ELR (cell line): Measurements from ENCODE around the gene MAPK7.

ENCODE experiments used
- DNase-seq: peaks from one replicate; pipeline ENCODE4 v3.0.0-alpha.2; 2015; ENCODE audit warnings: low read depth

The MAPK7 gene

DNA sequence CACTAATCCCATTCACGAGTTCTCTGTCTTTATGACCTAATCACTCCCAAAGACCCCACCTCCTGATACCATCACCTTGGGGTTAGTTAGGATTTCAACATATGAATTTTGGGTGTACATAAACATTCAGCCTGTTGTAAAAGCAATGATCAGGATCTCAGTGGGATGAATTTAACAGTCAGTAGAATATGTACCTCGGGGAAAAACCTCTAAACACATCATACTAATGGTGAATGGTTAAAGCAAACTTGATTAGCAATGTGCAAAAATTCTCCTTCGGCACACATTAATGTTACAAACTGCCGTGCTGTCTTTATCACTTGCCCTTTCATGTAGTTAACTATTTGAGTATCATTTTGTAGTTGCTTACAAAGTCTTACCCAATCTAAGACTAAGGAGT lies 42.9 kb downstream of the MAPK7 start:
- DNase-seq, result no peak

DNA sequence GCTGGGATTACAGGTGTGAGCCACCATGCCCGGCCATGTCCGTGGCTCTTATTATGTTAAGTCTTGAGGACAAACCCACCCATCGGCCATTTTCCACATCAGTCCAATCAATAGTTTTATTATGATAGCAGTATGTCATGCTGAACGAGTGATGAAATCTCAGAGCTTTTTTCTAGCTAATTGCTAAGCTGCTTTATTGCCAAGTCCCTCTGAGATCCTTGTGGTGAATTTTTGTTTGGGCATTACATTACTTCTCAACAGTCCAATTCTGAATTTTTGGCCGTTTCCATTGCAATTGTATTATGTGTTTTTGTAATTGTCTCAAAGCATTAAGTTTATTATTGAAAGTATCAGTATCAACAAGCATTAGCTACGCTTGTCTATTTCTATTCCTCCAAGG lies 43.6 kb downstream of the MAPK7 start:
- DNase-seq, result no peak

DNA sequence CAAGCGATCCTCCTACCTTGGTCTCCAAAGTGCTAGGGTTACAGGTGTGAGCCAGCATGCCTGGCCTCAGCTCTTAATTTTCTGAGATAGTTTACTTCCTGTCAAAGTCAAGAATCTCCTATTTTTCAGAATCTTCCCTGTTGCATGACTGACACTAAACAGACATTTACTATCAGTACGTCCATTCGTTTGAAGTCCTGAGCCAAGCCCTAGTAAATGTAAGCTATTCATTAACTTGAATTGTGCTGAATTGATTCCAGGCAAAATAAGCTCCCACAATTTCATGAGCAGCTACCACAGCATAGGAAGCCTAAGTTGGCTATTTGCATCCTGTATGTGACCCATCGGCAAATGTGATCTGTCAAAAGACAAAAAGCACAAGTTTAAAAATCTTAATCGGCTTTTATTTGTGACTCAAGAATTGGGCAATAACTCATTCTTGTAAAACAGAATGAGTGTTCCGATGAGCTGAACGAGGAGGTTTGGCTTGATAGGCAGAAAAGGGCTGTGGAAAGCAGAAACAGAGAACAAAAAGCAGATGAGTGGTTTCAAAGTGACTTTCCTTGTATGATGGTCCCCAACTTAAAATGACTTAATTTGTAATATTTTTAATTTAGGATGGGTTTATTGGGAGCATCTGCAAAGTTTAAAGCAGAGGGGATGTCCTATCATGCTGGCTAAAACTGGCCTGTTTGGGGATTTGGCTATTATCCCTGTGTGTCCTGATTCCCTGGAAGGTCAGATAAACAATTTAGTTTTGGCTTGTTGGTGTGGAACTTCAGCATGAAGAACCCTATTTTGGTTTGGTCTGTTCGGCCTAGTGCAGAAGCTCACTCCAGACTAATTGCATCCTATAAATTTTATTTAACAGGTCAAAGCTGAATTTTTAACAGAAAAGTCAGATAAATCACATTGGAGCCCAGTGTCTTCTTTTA lies 46.9 kb downstream of the MAPK7 start:
- DNase-seq, result no peak

DNA sequence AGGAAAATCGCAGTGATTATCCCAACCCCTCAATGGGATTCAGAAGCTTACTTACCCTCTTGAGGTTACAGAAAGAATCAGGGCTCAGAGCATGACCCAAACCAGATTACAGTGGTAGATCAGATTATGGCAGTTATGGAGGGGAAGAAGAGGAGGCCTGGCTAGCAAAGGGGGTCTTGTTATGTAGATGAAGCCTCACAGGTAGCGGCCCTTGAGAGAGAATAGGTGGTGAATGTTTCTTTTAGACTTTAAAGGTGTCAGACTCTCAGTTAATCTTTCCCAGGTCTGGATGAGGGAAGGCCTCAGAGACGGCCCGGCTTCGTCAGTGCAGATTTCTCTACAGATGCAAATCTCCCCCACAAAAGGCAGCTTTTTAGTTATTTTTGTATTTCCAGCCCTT lies 48.3 kb downstream of the MAPK7 start:
- DNase-seq, result no peak

DNA sequence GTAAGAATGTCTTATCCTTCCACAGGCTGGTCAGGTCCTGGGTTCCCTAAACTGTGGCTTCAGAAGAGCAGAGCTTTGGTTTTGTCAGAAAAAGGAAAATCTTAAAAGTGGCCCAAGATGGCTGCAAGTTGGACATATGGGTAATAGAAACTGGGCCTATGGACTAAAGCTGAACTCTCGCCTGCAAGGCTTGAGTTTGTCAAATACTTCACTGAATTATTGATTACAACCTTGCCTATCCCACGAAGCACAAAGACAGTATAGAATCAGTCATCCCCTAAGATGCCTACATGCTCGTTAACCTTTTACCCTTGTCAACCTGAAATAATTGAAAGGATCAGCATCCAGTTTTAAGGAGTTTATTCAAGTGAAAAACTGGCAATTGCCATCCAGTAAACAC lies 53.4 kb downstream of the MAPK7 start:
- DNase-seq, result no peak
